ENCODE results near the gene TMEM131.

TMEM131 gene

GRCh38 chr2:98040331-98040939 lies 44.7 kb upstream of the TMEM131 start:
- Histone ChIP-seq H3K4ac (ENCODE audit: low read depth, low read length) (no peak overlapping the region), H3K4me1 (ENCODE audit: control insufficient read depth in 1 of 2, insufficient read depth in 2 of 2, low read length in 2 of 2) (no peaks in the 10 kb centered on the region), H3K4me3 (ENCODE audit: low read depth, low read length) (no peak overlapping the region), H3K23ac (ENCODE audit: low read length) (no peak overlapping the region), H3K9me3 (ENCODE audit: insufficient read depth, low read depth, low read length) (peaks cover 3% of the 10 kb centered on the region), H3K14ac (ENCODE audit: low read length) (no peak overlapping the region), H4K91ac (ENCODE audit: low read depth, low read length) (no peak overlapping the region), H3K4me2 (ENCODE audit: low read length) (no peak overlapping the region), H2AK5ac (ENCODE audit: low read length) (no peak overlapping the region), H2BK5ac (ENCODE audit: low read depth, low read length, poor library complexity) (no peak overlapping the region), H3K27ac (ENCODE audit: low read depth, low read length) (no peak overlapping the region), H3K79me2 (ENCODE audit: control insufficient read depth, insufficient read depth, low read length, poor library complexity) (no peaks in the 10 kb centered on the region), H4K12ac (ENCODE audit: low read depth, low read length) (no peak overlapping the region), H2AFZ (ENCODE audit: insufficient read depth, low read length, poor library complexity) (no peak overlapping the region), H3K27me3 (ENCODE audit: insufficient read depth, low read length) (no peaks in the 10 kb centered on the region), H3K36me3 (ENCODE audit: control insufficient read depth in 1 of 2, insufficient read depth in 2 of 2, low read length in 2 of 2) (no peaks in the 10 kb centered on the region), H3K79me1 (ENCODE audit: low read length) (no peaks in the 10 kb centered on the region), H3K18ac (ENCODE audit: low read length) (no peak overlapping the region), H2BK12ac (ENCODE audit: low read length) (no peak overlapping the region), H3K9ac (ENCODE audit: low read length) (no peak overlapping the region), H2BK120ac (ENCODE audit: insufficient read depth, low read length, poor library complexity) (no peak overlapping the region), H4K8ac (ENCODE audit: low read depth, low read length) (no peak overlapping the region)
- no CpG with 5 or more reads among the region's 8 CpGs for WGBS (ENCODE audit: extremely low coverage, insufficient coverage, insufficient read length)
- no peak for DNase-seq

GRCh38 chr2:98039085-98039756 lies 43.5 kb upstream of the TMEM131 start:
- Histone ChIP-seq H3K4ac (ENCODE audit: low read depth, low read length) (no peak overlapping the region), H3K4me2 (ENCODE audit: low read length) (no peak overlapping the region), H2BK120ac (ENCODE audit: insufficient read depth, low read length, poor library complexity) (no peak overlapping the region), H4K12ac (ENCODE audit: low read depth, low read length) (no peak overlapping the region), H3K9me3 (ENCODE audit: insufficient read depth, low read depth, low read length) (no peaks in the 10 kb centered on the region), H3K14ac (ENCODE audit: low read length) (no peak overlapping the region), H2BK5ac (ENCODE audit: low read depth, low read length, poor library complexity) (no peak overlapping the region), H3K9ac (ENCODE audit: low read length) (no peak overlapping the region), H3K23ac (ENCODE audit: low read length) (no peak overlapping the region), H2AK5ac (ENCODE audit: low read length) (no peak overlapping the region), H3K27me3 (ENCODE audit: insufficient read depth, low read length) (no peaks in the 10 kb centered on the region), H3K79me1 (ENCODE audit: low read length) (no peaks in the 10 kb centered on the region), H3K4me1 (ENCODE audit: control insufficient read depth in 1 of 2, insufficient read depth in 2 of 2, low read length in 2 of 2) (no peaks in the 10 kb centered on the region), H3K4me3 (ENCODE audit: low read depth, low read length) (no peak overlapping the region), H3K18ac (ENCODE audit: low read length) (no peak overlapping the region), H3K79me2 (ENCODE audit: control insufficient read depth, insufficient read depth, low read length, poor library complexity) (no peaks in the 10 kb centered on the region), H3K36me3 (ENCODE audit: control insufficient read depth in 1 of 2, insufficient read depth in 2 of 2, low read length in 2 of 2) (no peaks in the 10 kb centered on the region), H2AFZ (ENCODE audit: insufficient read depth, low read length, poor library complexity) (no peak overlapping the region), H4K91ac (ENCODE audit: low read depth, low read length) (no peak overlapping the region), H4K8ac (ENCODE audit: low read depth, low read length) (no peak overlapping the region), H3K27ac (ENCODE audit: low read depth, low read length) (no peak overlapping the region), H2BK12ac (ENCODE audit: low read length) (no peak overlapping the region)
- peak in 1 of 2 donors; percentile 8 for DNase-seq
- no CpG with 5 or more reads among the region's 12 CpGs for WGBS (ENCODE audit: extremely low coverage, insufficient coverage, insufficient read length)

- no peak overlapping the region for H2BK5ac ChIP-seq (ENCODE audit: low read depth, low read length, poor library complexity)
- H3K4me1 ChIP-seq (ENCODE audit: control insufficient read depth in 1 of 2, insufficient read depth in 2 of 2, low read length in 2 of 2), result no peaks in the 10 kb centered on the region
- H3K23ac ChIP-seq (ENCODE audit: low read length), result no peak overlapping the region
Observed at GRCh38 chr2:98037666-98038336, 42.1 kb upstream of the TMEM131 start.

GRCh38 chr2:98037206-98037605 lies 41.5 kb upstream of the TMEM131 start:
- Histone ChIP-seq H3K4me3 (ENCODE audit: low read depth, low read length) (no peak overlapping the region), H3K18ac (ENCODE audit: low read length) (no peak overlapping the region), H4K12ac (ENCODE audit: low read depth, low read length) (no peak overlapping the region), H3K79me2 (ENCODE audit: control insufficient read depth, insufficient read depth, low read length, poor library complexity) (no peaks in the 10 kb centered on the region), H4K91ac (ENCODE audit: low read depth, low read length) (no peak overlapping the region), H2BK120ac (ENCODE audit: insufficient read depth, low read length, poor library complexity) (no peak overlapping the region), H3K14ac (ENCODE audit: low read length) (no peak overlapping the region), H3K4me1 (ENCODE audit: control insufficient read depth in 1 of 2, insufficient read depth in 2 of 2, low read length in 2 of 2) (no peaks in the 10 kb centered on the region), H2BK5ac (ENCODE audit: low read depth, low read length, poor library complexity) (no peak overlapping the region), H3K4ac (ENCODE audit: low read depth, low read length) (no peak overlapping the region), H3K4me2 (ENCODE audit: low read length) (no peak overlapping the region), H3K79me1 (ENCODE audit: low read length) (no peaks in the 10 kb centered on the region), H2AFZ (ENCODE audit: insufficient read depth, low read length, poor library complexity) (no peak overlapping the region), H3K36me3 (ENCODE audit: control insufficient read depth in 1 of 2, insufficient read depth in 2 of 2, low read length in 2 of 2) (no peaks in the 10 kb centered on the region), H3K27me3 (ENCODE audit: insufficient read depth, low read length) (no peaks in the 10 kb centered on the region), H3K9me3 (ENCODE audit: insufficient read depth, low read depth, low read length) (no peaks in the 10 kb centered on the region), H3K23ac (ENCODE audit: low read length) (no peak overlapping the region), H3K27ac (ENCODE audit: low read depth, low read length) (no peak overlapping the region), H3K9ac (ENCODE audit: low read length) (no peak overlapping the region), H2AK5ac (ENCODE audit: low read length) (no peak overlapping the region), H4K8ac (ENCODE audit: low read depth, low read length) (no peak overlapping the region), H2BK12ac (ENCODE audit: low read length) (no peak overlapping the region)
- WGBS (ENCODE audit: extremely low coverage, insufficient coverage, insufficient read length), result no CpG with 5 or more reads among the region's 2 CpGs
- no peak for DNase-seq

More at GRCh38 chr2:98037666-98038336, 42.1 kb upstream of the TMEM131 start:
- WGBS (ENCODE audit: extremely low coverage, insufficient coverage, insufficient read length), result no CpG with 5 or more reads among the region's 2 CpGs
- H3K27ac ChIP-seq (ENCODE audit: low read depth, low read length), result no peak overlapping the region
- H3K79me2 ChIP-seq (ENCODE audit: control insufficient read depth, insufficient read depth, low read length, poor library complexity), result no peaks in the 10 kb centered on the region
- no peaks in the 10 kb centered on the region for H3K9me3 ChIP-seq (ENCODE audit: insufficient read depth, low read depth, low read length)
- H2AFZ ChIP-seq (ENCODE audit: insufficient read depth, low read length, poor library complexity), result no peak overlapping the region
- no peak overlapping the region for H3K9ac ChIP-seq (ENCODE audit: low read length)
- H3K27me3 ChIP-seq (ENCODE audit: insufficient read depth, low read length), result no peaks in the 10 kb centered on the region
- no peak overlapping the region for H3K14ac ChIP-seq (ENCODE audit: low read length)
- H2BK12ac ChIP-seq (ENCODE audit: low read length), result no peak overlapping the region
- H3K4me3 ChIP-seq (ENCODE audit: low read depth, low read length), result no peak overlapping the region
- H3K4ac ChIP-seq (ENCODE audit: low read depth, low read length), result no peak overlapping the region
- H4K12ac ChIP-seq (ENCODE audit: low read depth, low read length), result no peak overlapping the region
- no peak overlapping the region for H3K4me2 ChIP-seq (ENCODE audit: low read length)
- no peak overlapping the region for H4K8ac ChIP-seq (ENCODE audit: low read depth, low read length)
- H3K18ac ChIP-seq (ENCODE audit: low read length), result no peak overlapping the region
- no peak for DNase-seq
- no peak overlapping the region for H4K91ac ChIP-seq (ENCODE audit: low read depth, low read length)
- no peaks in the 10 kb centered on the region for H3K36me3 ChIP-seq (ENCODE audit: control insufficient read depth in 1 of 2, insufficient read depth in 2 of 2, low read length in 2 of 2)
- no peak overlapping the region for H2BK120ac ChIP-seq (ENCODE audit: insufficient read depth, low read length, poor library complexity)
- H2AK5ac ChIP-seq (ENCODE audit: low read length), result no peak overlapping the region
- H3K79me1 ChIP-seq (ENCODE audit: low read length), result no peaks in the 10 kb centered on the region
